Adrenal gland (tissue), 12 donors: Measurements from ENCODE around the gene TAGLN2. TPM values are rescaled to one million over a fixed set of nuclear protein-coding genes. Genes with fewer than 3 reads are reported as not detected.

Experiments
- DNase-seq, 7 donors: peaks; one replicate each; pipeline ENCODE4 v3.0.0-alpha.2; 2019 to 2020
- H3K27ac ChIP-seq, 5 donors: fragments of 200-600 bp; sonication (generic) in 4 of 5; 1 replicate in 3 of 5; 2 replicates in 2 of 5; pipeline versions ENCODE4 v1.5.1 to v1.8.0; 2016 to 2020; ENCODE audit warnings: mild to moderate bottlenecking in 1 of 5
- H3K27me3 ChIP-seq: fragments of 200-600 bp; 2 replicates; pipeline ENCODE4 v1.8.0; 2021
- H3K36me3 ChIP-seq, 2 donors: fragments of 200-600 bp; replicated peaks in 1 of 2; 1 replicate in 1 of 2; 2 replicates in 1 of 2; pipeline versions ENCODE4 v1.5.1 to v1.8.0; 2018 to 2022
- H3K4me1 ChIP-seq, 2 donors: fragments of 200-600 bp; replicated peaks in 1 of 2; 1 replicate in 1 of 2; 2 replicates in 1 of 2; pipeline versions ENCODE4 v1.5.1 to v1.8.0; 2018 to 2021
- H3K4me3 ChIP-seq, 4 donors: fragments of 200-600 bp; sonication (generic) in 3 of 4; one replicate each; pipeline ENCODE4 v1.5.1; 2016 to 2018
- H3K9me3 ChIP-seq, 3 donors: fragments of 200-600 bp; sonication (generic) in 1 of 3; replicated peaks in 1 of 3; 1 replicate in 2 of 3; 2 replicates in 1 of 3; pipeline versions ENCODE4 v1.5.1 to v1.8.0; 2016 to 2021
- CTCF ChIP-seq, 6 experiments: fragments of 450-650 bp in 4 of 6; fragments of 200-600 bp in 2 of 6; sonication (generic) in 1 of 6; IDR thresholded peaks; 1 replicate in 5 of 6; 2 replicates in 1 of 6; pipeline versions ENCODE4 v1.5.1 to v1.8.0; 2016 to 2021; ENCODE audit warnings: antibody characterized with exemption in 6 of 6, mild to moderate bottlenecking in 2 of 6, moderate library complexity in 1 of 6
- POLR2A ChIP-seq, 2 donors: fragments of 450-650 bp; IDR thresholded peaks; one replicate each; pipeline ENCODE4 v1.6.1; 2017; ENCODE audit warnings: antibody characterized with exemption in 2 of 2, mild to moderate bottlenecking in 2 of 2, moderate library complexity in 1 of 2
- WGBS, 4 donors: extraction: QIAGEN DNeasy Blood & Tissue Kit in 2 of 4; methylation state at CpG; one replicate each; pipeline versions ENCODE4 v1.1.5 to v1.1.7; 2013 to 2017; 5-methylcytosine and 5-hydroxymethylcytosine counted together
- intact Hi-C, 2 donors: fragments of 100-400 bp; cut with DNase I; formaldehyde crosslinking; loops; one replicate each; pipeline versions ENCODE4 v1.14.1 to v1.15.0; 2022 to 2023
- polyA plus RNA-seq, 3 donors: library from polyadenylated mRNA; stranded (reverse); fragments of 200-250 nt in 2 of 3; fragments of 350-450 nt in 1 of 3; fragmentation: Illumina TruSeq in 1 of 3; extraction: RNeasy Lipid Tissue Mini Kit (QIAGEN cat#74804) in 1 of 3; gene quantifications; one replicate each; pipeline ENCODE4 v1.2.3, GENCODE V29; 2013 to 2014
- total RNA-seq, 9 donors: library from RNA; depleted of rRNA in 4 of 9; stranded (reverse); fragments of >200 nt in 4 of 9; fragments of 120-200 nt in 1 of 9; fragmentation: NEBNext Ultra II Directional in 1 of 9; extraction: Animal tissue kit (Norgen Biotek cat#: 25700) in 1 of 9; gene quantifications; one replicate each; pipeline versions ENCODE4 v1.1.0 to v1.2.4, GENCODE V29; 2013 to 2023
- donor health status: healthy with polysubstance abuse.
- donor health status: Bipolar disorder and iron deficiency.
- donor health status: DM: yes; HTN: yes; CAD: no.
- donor health status: DM: no; HTN: no; CAD: no.
- donor health status: DM: no; HTN: no; CAD: no.
- donor health status: DM: yes; HTN: yes; CAD: no.

Gene TAGLN2
- total and polyA plus RNA-seq, 12 donors, result 42.3 to 215 (median 143) TPM

GRCh38 chr1:159934136-159935039 lies 9.1 kb upstream of the TAGLN2 start:
- no peak for DNase-seq
- Histone ChIP-seq H3K9me3 (no peaks in the 10 kb centered on the region), H3K4me1 (peaks cover 0 to 5% of the 10 kb centered on the region in 2 donors), H3K27me3 (peaks cover 7% of the 10 kb centered on the region), H3K36me3 (no peaks in the 10 kb centered on the region), H3K27ac (no peak overlapping the region), H3K4me3 (no peak overlapping the region)
- intact Hi-C loops, result loop anchor here in 1 of 2 donors (5.0 kb wide), 1 partner anchor 68 kb away; no protein-coding TSS in a partner anchor
- 65 to 86% (median 83%) methylated on average over 5 to 14 of the region's 14 CpGs for WGBS, 4 donors
- TF ChIP-seq CTCF (IDR thresholded peaks at IDR 0.05), result no peak
- no peak for TF ChIP-seq POLR2A (IDR thresholded peaks at IDR 0.05)

- intact Hi-C loops, result loop anchor here in 1 of 2 donors (5.0 kb wide), 1 partner anchor 69 kb away; no protein-coding TSS in a partner anchor
- 84 to 93% (median 89%) methylated on average over 4 of the region's 4 CpGs for WGBS, 4 donors
- DNase-seq, result no peak
These were observed 8.0 kb upstream of the TAGLN2 start for GRCh38 chr1:159933347-159933746.

GRCh38 chr1:159932296-159933285 lies 7.3 kb upstream of the TAGLN2 start:
- Histone ChIP-seq H3K9me3 (no peaks in the 10 kb centered on the region), H3K36me3 (no peaks in the 10 kb centered on the region), H3K4me3 (no peak overlapping the region), H3K27ac (no peak overlapping the region), H3K4me1 (peaks cover 0 to 5% of the 10 kb centered on the region in 2 donors), H3K27me3 (peaks cover 7% of the 10 kb centered on the region)
- DNase-seq, result no peak
- 76 to 86% (median 85%) methylated on average over 11 to 16 of the region's 16 CpGs for WGBS, 4 donors
- intact Hi-C loops, result loop anchor here in 1 of 2 donors (5.0 kb wide), 1 partner anchor 70 kb away; no protein-coding TSS in a partner anchor
- TF ChIP-seq POLR2A (IDR thresholded peaks at IDR 0.05), result no peak
- no peak for TF ChIP-seq CTCF (IDR thresholded peaks at IDR 0.05)

More at GRCh38 chr1:159933347-159933746, 8.0 kb upstream of the TAGLN2 start:
- H3K4me1 ChIP-seq, result peaks cover 0 to 5% of the 10 kb centered on the region in 2 donors
- no peak overlapping the region for H3K4me3 ChIP-seq
- TF ChIP-seq POLR2A (IDR thresholded peaks at IDR 0.05) (no peak), CTCF (IDR thresholded peaks at IDR 0.05) (no peak)
- H3K27ac ChIP-seq, result no peak overlapping the region
- peaks cover 7% of the 10 kb centered on the region for H3K27me3 ChIP-seq
- H3K36me3 ChIP-seq, result no peaks in the 10 kb centered on the region
- H3K9me3 ChIP-seq, result no peaks in the 10 kb centered on the region
